Activated CD8-positive, alpha-beta memory T cell treated with anti-CD3 and anti-CD28 coated beads, Interleukin-2, amount 50 U/mL, for 48 hours (primary cell): ENCODE results near the gene HOXB4.

Experiments used
- DNase-seq: peaks from one replicate; pipeline ENCODE4 v3.0.0-alpha.2; 2020

Gene HOXB4

GRCh38 chr17:48601207-48601538 is 23.0 kb upstream of the HOXB4 start:
- DNase-seq = no peak

DNA sequence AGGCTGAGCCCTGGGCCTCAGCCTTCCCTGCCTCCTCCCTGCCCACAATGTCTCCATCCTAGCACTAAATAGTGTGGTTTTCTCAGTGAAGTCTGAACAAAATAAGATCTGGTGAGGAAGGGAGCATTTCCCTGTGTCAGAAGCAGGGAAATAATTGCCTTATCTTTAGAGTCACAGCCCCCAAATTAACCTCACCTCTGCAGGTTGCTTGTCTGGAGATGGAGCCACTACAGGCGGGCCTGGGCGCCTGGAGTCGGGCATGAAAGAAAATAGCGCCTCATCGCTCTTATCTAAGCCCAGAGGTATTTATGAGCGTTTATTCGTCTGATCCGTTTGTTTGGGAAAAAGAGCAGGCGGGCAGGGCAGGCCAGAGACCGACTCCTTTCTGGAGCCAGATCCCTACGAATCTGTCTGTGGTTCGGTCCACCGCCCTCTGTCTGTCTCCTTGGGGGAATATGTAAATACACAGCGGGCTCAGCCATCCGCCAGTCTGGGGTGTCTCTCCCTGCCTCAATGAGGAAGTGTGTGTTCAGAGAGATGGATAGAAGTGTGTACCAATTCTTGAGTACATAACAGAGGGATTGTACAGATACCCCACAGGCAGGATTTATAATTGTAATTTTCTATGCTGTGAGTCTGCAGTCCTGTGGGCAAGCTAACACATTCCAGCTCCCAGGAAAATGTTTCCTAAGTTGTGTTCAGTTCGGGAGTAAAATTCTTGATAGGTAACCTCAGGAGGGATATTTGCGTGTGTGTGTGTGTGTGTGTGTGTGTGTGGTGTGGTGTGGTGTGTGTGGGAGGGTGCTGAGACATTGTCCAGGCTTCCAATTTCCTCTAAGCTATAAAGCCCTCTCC is 22.3 kb upstream of the HOXB4 start:
- DNase-seq = no peak

- no peak for DNase-seq
These were observed 21.2 kb upstream of the HOXB4 start for GRCh38 chr17:48599354-48599753.

GRCh38 chr17:48598736-48599135 is 20.6 kb upstream of the HOXB4 start:
- no peak for DNase-seq

- DNase-seq = no peak
These were observed 19.9 kb upstream of the HOXB4 start for GRCh38 chr17:48597778-48598631.

DNA sequence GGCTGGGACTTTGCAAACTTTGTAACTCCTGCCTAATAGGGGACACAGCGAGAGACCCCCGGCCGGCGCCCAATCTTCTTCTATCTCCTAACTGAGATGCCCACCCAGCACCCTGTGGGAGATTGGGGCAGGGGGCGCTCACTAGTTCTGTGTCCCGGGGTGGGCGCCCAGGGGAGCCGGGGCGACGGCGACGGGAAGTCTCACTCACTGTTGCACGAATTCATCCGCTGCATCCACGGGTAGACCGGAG is 19.3 kb upstream of the HOXB4 start:
- DNase-seq = no peak

DNA sequence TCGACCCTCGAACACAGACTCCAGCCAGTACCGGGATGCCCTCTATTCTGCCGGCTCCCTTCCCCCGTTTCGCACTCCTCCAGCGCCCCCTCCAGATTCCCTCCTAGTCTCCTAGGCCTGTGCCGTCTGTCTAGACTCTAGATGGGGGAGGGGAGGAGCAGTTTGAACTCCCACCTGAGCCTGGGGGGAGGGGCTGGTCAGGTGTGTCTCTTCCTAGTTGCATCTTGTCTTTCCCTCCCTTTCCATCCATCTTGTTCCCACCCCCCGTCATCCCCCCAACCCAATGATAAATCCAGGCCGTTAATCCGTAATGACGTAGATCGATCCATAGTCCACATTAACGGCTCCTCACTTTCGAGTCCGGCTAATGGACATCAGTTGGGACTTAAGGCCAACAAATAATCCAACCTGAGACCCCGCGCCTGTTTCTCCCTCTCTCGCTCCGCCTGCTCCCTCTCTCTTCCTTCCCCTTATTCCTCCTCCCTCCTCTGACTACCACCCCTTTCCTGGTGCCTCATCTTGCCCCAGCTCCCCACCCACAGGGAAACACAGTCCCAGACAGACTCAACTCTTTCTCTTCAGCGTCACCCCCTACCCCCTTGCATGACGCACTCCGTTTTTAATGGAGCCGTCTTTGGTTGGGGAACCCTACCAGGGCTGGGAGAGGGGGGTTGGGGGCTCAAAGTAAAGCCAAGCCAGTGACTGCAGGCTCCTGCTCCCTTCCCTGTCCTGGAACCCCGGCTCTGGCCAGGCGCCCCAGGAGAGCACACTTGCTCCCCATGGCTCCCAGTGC is 18.8 kb upstream of the HOXB4 start:
- no peak for DNase-seq

GRCh38 chr17:48596000-48596734 is 18.0 kb upstream of the HOXB4 start:
- DNase-seq = no peak

DNA sequence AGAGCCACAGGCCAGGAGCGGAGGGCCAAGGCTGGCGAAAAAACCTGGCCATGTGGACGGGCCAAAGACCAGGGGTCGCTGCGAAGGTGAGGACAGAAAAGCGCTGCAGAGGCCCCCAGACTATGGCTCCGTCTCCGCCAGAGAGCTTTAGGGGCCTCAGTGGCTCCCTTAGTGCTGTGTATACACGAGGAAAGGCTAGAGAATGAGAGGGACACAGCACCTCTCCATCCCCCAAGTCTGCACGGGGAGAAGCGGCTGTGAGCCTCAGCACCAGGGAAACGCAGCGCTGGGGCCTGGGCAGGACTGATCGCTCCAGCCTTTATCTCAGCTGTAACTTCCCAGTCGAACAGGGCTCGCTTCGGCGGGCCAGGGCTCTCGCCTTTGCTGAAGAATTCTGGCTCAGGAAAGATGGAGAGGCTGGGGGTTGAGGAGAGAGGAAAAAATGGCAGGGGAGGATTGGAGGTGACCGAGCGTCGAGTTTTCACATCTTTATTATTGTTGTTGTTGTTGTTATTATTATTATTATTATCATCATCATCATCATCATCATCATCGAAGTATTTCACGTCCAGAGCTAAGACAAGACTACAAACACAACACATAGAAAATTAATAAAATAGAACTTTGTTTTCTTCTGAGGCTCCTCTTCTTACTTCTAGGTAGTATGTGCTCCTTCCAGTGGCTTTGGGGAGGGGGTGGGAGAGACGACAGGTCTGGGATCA is 17.3 kb upstream of the HOXB4 start:
- no peak for DNase-seq

GRCh38 chr17:48594538-48595277 is 16.6 kb upstream of the HOXB4 start:
- no peak for DNase-seq

DNA sequence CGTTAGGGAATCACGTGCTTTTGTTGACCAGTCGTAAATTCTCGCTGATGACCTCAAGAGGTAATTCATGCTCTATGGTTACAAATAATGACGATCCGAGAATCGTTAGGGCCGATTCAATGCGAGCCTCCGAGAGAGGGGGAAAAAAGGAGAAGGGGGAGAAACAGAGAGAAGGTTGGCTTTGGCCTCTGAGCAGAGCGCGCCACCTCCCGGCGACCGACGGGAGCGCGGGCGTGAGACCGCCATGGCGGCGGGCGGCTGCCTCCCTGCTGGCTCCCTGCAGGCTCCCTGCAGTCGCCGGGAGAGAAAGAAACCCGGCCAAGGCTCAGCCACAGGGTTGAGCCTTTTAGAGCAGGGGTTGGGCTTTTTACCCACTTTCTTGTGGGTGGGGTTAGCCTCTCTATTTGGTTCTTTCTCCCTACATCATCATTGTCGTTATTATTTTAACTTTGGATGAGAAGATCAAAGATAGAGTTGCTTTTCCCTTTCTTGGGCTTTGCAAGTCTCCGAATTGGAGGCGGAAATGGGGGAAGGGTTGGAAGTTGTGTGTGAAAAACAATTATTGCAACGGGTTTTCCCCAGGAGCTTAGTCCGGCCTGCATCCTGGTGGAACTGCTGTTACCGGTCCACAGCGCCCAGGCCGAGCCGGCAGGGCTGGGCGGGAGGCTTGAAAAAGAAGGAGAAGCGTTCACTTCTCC is 15.8 kb upstream of the HOXB4 start:
- DNase-seq = peak; percentile 95

DNA sequence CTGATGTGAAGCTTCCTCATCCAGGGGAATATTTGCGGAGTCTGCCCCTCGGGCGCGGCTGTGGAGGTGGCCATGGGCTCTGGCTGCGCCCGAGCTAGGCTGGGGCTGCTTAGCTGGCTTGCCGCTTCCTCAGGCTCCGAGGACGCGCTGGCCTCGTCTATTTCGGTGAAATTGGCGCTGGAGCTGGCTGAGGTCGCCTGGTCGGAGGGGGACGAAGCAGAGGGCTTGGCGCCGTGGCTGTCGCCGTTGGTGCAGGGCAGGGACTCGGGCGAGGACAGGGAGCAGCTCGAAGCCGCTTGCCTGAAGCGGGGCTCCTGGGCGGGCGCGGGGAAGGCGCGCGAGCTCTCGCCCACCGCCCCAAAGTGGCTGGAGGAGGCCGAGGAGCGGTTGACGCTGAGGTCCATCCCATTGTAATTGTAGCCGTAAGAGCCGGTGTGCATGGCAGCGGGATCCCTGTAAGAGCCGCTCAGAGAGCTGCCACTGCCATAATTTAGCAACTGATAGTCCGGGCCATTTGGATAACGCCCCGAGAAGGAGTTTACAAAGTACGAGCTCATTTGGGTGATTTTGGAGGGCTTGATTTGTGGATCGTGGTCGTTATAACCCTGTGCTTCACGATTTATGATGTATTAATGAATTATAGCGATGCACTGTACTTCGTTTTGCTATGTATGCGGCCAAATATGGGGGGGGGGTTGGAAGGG is 15.1 kb upstream of the HOXB4 start, which contains the start of gene HOXB5:
HOXB5 (minus strand) TSS at position 654 of the 704 bp plus-strand sequence; CDS start at position 557, 97 bp downstream.
- no peak for DNase-seq

DNA sequence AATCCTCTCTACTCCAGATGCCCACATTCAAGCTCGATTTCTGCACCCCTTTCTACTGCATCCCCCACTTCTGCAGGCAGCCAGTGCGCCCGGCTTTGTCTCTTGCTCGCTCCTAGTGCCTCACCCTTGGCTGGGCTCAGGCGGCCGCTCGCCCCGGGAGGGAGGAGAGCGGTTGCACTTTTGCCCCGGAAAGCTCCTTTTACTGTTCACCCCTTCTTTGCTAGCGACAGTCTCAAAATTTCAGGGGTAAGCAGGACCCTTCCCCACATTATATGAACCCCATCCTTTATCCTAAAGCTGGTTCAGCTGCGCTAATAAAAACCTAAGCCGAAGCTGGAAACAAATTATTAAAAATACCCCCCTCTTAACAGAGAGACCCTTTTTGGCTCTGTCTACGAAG is 14.4 kb upstream of the HOXB4 start:
- DNase-seq = no peak

DNA sequence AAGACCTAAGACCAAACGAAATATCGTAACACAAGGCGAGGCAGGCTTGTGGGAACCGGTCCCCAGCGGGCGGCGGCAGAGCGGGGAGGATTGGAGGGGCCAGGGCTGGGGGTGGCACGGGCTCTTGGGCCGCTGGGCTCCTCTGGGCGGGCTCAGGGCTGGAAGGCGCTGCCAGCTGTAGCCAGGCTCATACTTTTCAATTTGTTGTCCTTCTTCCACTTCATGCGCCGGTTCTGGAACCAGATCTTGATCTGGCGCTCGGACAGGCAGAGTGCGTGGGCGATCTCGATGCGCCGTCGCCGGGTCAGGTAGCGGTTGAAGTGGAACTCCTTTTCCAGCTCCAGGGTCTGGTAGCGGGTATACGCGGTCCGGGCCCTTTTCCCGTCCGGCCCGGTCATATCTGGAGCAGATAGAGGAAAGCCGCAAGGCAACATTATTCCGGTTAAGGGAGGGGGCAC is 13.9 kb upstream of the HOXB4 start:
- DNase-seq = no peak

- no peak for DNase-seq
These were observed 13.3 kb upstream of the HOXB4 start for GRCh38 chr17:48591255-48592056.

DNA sequence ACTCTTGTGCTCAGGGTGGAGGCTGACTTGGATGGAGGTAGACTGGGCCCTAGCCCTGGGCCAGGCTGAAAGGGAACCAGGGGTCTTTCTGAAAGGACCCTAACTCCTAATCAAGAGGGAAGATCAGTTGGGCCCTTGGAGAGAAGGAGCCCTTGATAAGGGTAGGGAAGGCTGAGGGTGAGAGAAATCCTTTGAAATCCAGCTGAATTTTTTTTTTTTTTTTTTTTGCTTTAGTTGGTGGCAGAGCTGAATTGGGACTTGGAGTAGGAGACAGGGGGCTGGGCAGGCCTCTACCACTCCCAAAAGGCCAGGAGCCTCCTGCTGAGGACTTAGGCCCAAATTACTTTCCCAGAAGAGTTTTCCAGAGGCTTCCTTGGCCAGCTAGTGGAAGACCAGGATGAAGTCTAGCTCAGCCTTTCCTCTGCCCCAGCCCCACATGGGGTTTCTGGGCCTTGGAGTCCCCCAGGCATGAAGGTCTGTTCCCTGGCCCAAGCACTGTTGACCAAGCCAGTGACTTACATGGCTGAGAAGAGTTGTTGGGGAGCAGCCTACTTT is 12.5 kb upstream of the HOXB4 start:
- DNase-seq = no peak

DNA sequence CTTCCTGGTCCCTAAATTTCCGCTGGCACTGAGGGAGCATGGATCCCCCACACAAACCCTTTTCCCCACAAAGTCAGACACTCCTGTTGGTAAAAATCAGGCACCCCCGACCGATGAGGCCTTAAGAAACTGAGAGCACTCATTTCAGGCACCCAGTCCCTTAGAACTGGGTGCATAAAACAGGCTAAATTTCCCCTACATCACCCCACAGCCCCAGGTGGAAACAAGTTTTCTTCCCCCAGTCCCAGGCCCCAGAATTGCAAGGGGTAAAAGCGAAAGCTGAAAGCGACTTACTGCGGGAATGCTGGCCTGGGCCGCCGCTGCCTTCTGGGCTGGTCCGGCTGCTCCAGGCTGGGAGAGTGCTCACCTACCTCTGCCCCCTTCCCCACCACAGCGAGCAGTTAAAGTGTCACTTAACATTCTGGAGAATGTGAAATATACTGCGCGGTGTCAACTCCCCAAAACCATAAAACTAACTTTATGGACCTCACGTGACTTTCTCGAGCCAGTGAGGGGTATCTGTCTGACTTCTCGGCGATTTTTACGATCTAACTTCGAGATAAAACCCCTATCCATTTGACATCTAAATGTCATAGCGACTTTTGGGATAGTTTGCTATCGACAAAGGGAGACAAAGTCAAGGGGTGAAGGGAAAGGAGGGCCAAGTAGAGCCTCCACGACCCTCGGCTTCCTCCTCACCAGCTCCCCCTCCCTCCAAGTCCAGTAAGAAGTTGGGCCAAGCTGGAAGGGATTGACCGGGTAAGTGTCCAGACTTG is 11.9 kb upstream of the HOXB4 start, which contains the start of gene HOXB3:
HOXB3 (minus strand) TSS at position 411 of the 776 bp plus-strand sequence. CDS start 37,767 bp downstream, outside the sequence.
- no peak for DNase-seq
